Activated CD8-positive, alpha-beta memory T cell treated with anti-CD3 and anti-CD28 coated beads for 4 hours (primary cell): ENCODE results near the gene SLC44A1.
A peak's percentile ranks its signal among the peaks of the same experiment; 100 is the strongest.

Experiments
- DNase-seq, 2 donors: peaks; one replicate each; pipeline ENCODE4 v3.0.0-alpha.2; 2020; ENCODE audit warnings: low read depth in 2 of 2

SLC44A1 gene

DNA sequence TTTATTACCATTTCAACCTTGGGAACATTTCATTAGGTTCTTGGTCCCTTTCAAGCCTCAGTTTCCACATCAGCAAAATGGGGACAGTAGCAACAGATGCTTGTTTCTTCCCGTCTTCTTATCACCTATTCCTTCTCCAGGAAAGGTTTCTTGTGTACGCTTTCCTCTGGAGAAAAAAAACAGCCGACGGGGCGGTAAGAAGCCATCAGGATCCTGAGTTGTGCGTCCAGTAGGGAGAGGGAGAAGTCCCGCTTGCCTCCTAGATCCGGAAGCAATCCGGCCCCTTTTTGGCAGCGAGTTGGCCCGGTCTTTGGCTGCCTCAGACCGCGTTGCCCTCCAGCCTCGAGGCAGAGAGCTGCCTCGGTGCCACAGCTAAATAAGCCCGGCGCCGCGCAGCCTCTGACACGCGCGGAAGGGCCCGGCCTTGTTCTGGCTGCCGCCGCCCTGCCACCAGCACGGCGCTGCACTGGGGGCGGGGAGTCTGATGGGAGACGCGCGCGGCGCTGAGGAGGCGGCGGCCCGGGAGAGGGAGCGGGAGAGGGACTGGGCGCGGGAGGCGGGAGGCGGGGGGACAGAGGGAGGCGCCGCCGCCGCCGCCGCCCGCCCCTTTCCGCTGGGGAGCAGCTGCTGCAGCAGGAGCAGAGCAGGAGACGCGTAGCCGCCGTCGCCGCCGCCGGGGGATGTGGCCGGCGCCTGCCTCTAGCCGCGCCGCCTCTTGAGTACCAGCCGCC lies at the start of gene SLC44A1:
Gene SLC44A1, plus strand, starts transcription at position 649 of the 731 bp plus-strand sequence. CDS start 218 bp downstream, outside the sequence.
- peak; percentile 77 to 85 for DNase-seq

DNA sequence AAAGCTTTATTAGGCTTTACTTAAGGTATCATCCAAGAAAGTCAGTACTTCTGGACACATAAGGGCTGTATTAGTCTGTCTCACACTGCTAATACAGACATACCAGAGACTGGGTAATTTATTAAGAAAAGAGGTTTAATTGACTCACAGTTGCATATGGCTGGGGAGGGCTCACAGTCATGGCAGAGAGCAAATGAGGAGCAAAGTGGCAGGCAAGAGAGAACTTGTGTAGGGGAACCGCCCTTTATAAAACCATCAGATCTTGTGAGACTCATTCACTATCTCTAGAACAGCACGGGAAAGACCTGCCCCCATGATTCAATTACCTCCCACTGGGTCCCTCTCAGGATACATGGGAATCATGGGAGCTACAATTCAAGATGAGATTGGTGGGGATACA lies 49.2 kb upstream of the SLC44A1 start:
- no peak for DNase-seq

DNA sequence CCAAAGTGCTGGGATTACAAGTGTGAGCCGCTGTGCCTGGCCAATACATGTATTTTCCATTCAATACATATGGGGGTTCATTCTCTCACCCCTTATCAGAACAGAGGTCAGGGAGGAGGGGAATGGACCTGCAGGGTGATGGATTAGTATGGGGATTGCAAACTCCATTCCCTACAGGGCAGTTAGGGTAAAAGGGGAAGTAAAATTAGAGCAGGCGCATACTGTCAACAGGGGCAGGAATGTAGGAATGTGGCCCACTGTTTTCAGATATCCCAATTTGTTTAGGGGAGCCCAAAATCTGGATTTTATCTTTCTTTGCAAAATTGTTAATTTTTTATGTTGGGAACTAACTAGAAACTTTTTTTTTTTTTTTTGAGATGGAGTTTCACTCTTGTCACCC lies 46.4 kb upstream of the SLC44A1 start:
- DNase-seq = no peak

DNA sequence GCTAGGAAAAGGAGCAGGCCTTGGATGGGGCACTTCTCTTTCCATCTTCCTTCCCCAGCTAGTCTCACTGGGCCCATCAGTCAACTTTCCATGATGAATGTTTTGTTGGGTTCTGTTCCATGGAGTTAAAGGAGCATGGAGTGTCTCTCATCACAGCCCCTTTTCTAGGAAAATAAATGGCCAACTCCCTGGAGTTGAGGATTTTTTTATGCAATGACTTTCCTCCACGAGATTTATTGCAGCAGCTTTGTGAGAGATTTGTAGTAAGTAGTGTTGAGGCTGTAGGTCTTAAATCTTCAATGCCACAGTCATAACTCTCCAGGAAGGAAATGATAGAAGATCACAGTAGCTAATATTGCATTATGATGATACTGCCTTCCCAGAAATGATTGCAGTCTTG lies 45.6 kb upstream of the SLC44A1 start:
- no peak for DNase-seq

- DNase-seq = no peak
Observed at GRCh38 chr9:105204416-105204815, 40.0 kb upstream of the SLC44A1 start.

- DNase-seq = no peak
Observed at GRCh38 chr9:105205787-105206495, 38.5 kb upstream of the SLC44A1 start.

- DNase-seq = no peak
Observed at GRCh38 chr9:105206496-105206820, 38.0 kb upstream of the SLC44A1 start.

GRCh38 chr9:105206821-105207699 lies 37.4 kb upstream of the SLC44A1 start:
- DNase-seq = no peak

- no peak for DNase-seq
Observed at GRCh38 chr9:105216440-105217178, 27.8 kb upstream of the SLC44A1 start.

GRCh38 chr9:105218673-105219072 lies 25.8 kb upstream of the SLC44A1 start:
- DNase-seq = no peak

DNA sequence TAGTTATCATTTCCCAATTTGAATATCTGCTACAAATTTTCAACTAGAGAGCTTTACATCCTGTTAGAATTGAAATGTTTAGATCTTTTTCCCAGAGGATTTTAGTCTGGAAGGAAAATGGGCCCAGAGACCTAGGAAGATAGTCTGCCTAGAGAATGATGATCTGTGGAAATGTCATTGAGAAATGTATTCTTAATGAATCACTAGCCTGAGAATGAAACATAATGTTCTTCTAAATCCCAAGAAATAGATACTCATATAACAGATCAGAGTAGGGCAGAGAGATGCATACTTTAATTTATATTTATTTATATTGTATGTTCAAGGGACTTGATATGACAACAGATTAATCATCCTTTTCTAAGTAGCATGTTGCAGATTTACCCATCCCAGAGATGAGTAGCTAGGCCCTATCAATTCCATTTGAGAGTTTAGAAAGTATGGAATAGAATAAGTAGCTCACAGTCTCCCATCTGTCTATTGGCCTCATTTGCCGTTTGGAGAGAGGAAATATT lies 25.1 kb upstream of the SLC44A1 start:
- DNase-seq = no peak

DNA sequence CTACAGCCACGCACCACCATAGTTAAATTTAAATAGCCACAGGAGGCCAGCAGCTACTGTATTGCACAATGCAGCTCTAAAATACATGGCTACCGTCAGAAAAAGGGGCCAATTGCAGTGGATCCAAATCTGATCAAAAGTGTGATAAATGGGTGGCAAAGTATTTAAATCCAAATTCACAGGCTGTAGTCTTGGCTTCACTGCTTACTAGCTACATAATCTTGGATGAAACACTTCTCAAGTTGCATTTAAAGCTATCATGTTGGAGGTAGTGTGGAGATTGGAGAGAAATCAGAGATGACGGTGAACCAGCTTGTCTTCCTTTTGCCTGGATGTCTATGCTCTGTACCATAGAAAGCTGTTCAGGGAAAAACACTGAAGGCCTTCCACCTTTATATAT lies 24.0 kb upstream of the SLC44A1 start:
- no peak for DNase-seq

- DNase-seq = no peak
Observed at GRCh38 chr9:105223544-105224140, 20.8 kb upstream of the SLC44A1 start.

DNA sequence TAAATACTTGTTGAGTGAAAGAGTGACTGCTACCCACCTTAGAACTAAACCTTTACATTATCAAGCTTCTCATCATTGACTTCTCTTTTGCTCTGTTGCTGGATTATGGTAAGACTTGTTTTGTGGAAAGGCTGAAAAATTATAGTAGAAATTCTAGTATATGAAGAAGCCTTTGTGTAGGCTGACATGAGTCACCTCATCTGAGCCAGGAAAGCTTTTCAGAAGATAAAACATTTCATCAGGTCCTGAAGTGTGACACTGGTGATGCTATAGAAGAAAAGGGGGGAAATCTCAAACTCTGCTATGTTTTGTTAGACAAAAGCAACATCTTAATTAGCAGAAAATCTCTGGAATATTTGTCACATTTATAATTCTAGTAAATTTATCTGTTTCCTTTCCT lies 18.4 kb upstream of the SLC44A1 start:
- no peak for DNase-seq

DNA sequence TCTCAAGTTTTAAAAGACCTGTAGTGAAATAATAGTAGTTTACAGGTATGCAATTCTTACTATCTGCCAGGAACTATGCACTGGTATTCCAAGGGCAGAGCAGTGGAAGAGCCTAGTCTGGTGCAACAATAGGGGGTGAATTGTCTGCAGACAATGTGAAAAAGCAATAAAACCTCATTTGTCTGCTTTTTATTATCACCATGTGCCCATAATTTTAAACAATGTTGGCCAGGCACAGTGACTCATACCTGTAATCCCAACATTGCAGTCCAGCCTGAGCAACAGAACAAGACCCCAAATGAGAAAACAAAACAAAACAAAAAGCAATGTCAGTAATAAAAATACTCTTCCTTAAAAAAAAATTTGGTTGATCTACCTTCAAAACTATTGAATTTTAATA lies 12.2 kb upstream of the SLC44A1 start:
- no peak for DNase-seq

DNA sequence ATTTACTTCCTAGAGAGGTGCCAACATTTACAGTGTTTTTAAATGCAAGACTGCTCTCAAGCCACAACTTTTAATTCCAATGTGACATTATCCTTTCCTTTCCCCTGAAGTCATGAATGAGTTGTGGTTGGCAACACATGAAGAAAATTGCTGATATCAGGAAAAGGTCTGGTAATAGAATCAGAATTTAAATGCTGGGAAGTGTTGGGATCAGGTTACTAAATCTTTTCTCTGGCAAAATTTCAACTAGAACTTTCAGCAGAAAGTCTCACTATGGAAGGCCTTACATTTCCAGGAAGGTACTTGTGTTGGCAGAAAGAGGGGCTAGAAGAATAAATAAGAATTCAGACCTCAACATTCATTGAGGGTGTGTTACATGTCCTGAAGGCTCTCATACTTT lies 10.6 kb upstream of the SLC44A1 start:
- no peak for DNase-seq

GRCh38 chr9:105236261-105236660 lies 8.2 kb upstream of the SLC44A1 start:
- DNase-seq = no peak

DNA sequence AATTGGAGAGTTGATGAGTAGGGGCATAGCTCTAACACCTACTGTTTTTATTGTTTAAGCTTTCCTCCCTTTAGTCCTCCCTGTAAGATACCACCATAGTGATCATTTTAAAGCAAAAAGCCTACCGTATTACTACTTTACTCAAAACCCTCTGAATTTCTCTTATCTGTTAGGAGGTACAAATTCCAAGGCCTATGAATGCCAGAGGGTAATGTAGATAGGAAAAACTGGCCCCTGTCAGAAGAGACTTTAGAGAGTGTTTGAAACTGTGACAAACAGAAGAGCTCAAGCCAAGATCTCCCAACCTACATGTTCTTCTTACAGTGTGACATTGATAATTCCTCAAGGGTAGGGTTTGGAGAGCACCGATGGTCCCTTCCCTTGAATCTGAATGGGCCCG lies 7.2 kb upstream of the SLC44A1 start:
- DNase-seq = no peak

GRCh38 chr9:105238302-105238701 lies 6.1 kb upstream of the SLC44A1 start:
- no peak for DNase-seq

GRCh38 chr9:105241356-105242043 lies 3.0 kb upstream of the SLC44A1 start:
- DNase-seq = no peak

GRCh38 chr9:105242062-105242461 lies 2.4 kb upstream of the SLC44A1 start:
- no peak for DNase-seq
